ENCODE data around the gene CNKSR3.

GRCh38 chr6:154500769-154501577 lies 9.5 kb downstream of the CNKSR3 start:
- peak; percentile 55 for TF ChIP-seq RAD21 (IDR thresholded peaks at IDR 0.05; ENCODE audit: low read depth)
- no peak for TF ChIP-seq EP300 (IDR thresholded peaks at IDR 0.05; ENCODE audit: borderline replicate concordance)
- no peak for TF ChIP-seq FOXM1 (IDR thresholded peaks at IDR 0.05; ENCODE audit: borderline replicate concordance, low read depth)
- no peak for TF ChIP-seq YY1 (IDR thresholded peaks at IDR 0.05; ENCODE audit: low read depth)
- TF ChIP-seq CREB1 (IDR thresholded peaks at IDR 0.05; ENCODE audit: low read depth), result no peak
- no peak for TF ChIP-seq TCF12 (IDR thresholded peaks at IDR 0.05; ENCODE audit: low read depth)
- TF ChIP-seq CEBPB (IDR thresholded peaks at IDR 0.05), result no peak
- TF ChIP-seq, protein P1, sequence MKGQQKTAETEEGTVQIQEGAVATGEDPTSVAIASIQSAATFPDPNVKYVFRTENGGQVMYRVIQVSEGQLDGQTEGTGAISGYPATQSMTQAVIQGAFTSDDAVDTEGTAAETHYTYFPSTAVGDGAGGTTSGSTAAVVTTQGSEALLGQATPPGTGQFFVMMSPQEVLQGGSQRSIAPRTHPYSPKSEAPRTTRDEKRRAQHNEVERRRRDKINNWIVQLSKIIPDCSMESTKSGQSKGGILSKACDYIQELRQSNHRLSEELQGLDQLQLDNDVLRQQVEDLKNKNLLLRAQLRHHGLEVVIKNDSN (IDR thresholded peaks at IDR 0.05), result no peak
- no peak for TF ChIP-seq MAX (IDR thresholded peaks at IDR 0.05)
- TF ChIP-seq TAF1 (IDR thresholded peaks at IDR 0.05; ENCODE audit: low read depth), result no peak
- TF ChIP-seq ZBTB7A (IDR thresholded peaks at IDR 0.05; ENCODE audit: low read depth), result no peak
